PFSK-1 (cell line): ENCODE data around the gene OARD1.

Experiments
- POLR2AphosphoS5 ChIP-seq: IDR thresholded peaks from 2 replicates; pipeline ENCODE4 v1.6.1; 2012; ENCODE audit warnings: low read depth, mild to moderate bottlenecking, control low read depth, low read length, moderate library complexity
- SIN3A ChIP-seq: IDR thresholded peaks from 2 replicates; pipeline ENCODE4 v1.6.1; 2012; ENCODE audit warnings: mild to moderate bottlenecking, low read length, moderate library complexity, borderline replicate concordance; ENCODE audit not compliant: insufficient read depth
- TAF1 ChIP-seq: IDR thresholded peaks from 2 replicates; pipeline ENCODE4 v1.6.1; 2012; ENCODE audit warnings: low read length, control low read depth, borderline replicate concordance; ENCODE audit not compliant: insufficient read depth
- TF ChIP-seq, protein P1 (sequence below), 2 experiments: IDR thresholded peaks; 2 replicates each; pipeline versions ENCODE4 v1.6.1 to v1.8.0; 2011 to 2012; ENCODE audit warnings: low read depth in 2 of 2, low read length in 2 of 2, control low read depth in 1 of 2, inconsistent platforms in 1 of 2, mild to moderate bottlenecking in 1 of 2, moderate library complexity in 1 of 2; ENCODE audit not compliant: insufficient read depth in 1 of 2

DNA sequence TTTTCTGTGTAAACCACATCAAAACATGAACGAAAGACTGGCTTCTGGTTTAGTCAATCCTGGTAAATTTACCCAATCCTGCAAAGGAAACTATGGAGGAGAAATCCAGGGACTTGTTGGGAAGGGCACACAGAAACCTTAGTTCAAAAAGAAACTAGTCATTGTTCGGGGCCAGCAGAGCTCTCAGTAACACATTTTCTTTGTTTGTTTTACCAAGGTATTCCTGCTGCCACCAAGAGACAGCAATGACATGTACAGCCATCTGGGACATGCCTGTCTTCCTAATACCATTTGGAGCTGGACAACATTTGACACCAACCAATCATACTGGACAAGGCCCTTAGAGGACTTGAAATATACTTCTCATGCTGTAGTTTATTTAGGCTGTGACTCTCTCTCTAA, 8.3 kb downstream of the OARD1 start:
- no peak for TF ChIP-seq POLR2AphosphoS5
- TF ChIP-seq, protein P1, sequence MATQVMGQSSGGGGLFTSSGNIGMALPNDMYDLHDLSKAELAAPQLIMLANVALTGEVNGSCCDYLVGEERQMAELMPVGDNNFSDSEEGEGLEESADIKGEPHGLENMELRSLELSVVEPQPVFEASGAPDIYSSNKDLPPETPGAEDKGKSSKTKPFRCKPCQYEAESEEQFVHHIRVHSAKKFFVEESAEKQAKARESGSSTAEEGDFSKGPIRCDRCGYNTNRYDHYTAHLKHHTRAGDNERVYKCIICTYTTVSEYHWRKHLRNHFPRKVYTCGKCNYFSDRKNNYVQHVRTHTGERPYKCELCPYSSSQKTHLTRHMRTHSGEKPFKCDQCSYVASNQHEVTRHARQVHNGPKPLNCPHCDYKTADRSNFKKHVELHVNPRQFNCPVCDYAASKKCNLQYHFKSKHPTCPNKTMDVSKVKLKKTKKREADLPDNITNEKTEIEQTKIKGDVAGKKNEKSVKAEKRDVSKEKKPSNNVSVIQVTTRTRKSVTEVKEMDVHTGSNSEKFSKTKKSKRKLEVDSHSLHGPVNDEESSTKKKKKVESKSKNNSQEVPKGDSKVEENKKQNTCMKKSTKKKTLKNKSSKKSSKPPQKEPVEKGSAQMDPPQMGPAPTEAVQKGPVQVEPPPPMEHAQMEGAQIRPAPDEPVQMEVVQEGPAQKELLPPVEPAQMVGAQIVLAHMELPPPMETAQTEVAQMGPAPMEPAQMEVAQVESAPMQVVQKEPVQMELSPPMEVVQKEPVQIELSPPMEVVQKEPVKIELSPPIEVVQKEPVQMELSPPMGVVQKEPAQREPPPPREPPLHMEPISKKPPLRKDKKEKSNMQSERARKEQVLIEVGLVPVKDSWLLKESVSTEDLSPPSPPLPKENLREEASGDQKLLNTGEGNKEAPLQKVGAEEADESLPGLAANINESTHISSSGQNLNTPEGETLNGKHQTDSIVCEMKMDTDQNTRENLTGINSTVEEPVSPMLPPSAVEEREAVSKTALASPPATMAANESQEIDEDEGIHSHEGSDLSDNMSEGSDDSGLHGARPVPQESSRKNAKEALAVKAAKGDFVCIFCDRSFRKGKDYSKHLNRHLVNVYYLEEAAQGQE (IDR thresholded peaks at IDR 0.05; ENCODE audit: insufficient read depth in 1 of 2, low read depth in 2 of 2, low read length in 2 of 2): no peak
- TF ChIP-seq TAF1: no peak
- no peak for TF ChIP-seq SIN3A
